Mesothelial cell of epicardium (in vitro differentiated cells): ENCODE measurements around the gene PLA2G4B. TPM values are rescaled to one million over a fixed set of nuclear protein-coding genes. Genes with fewer than 3 reads are reported as not detected.

Experiments
- DNase-seq, 2 experiments: peaks; one replicate each; pipeline ENCODE4 v3.0.0; 2021; ENCODE audit warnings: low spot score in 2 of 2; ENCODE audit not compliant: unreplicated experiment in 2 of 2
- H3K27ac Mint-ChIP-seq: 2 replicates; pipeline ENCODE4 v1.8.0; 2021; ENCODE audit warnings: mixed read lengths
- H3K27me3 Mint-ChIP-seq: 2 replicates; pipeline ENCODE4 v1.8.0; 2021; ENCODE audit warnings: low read depth, mixed read lengths
- H3K36me3 Mint-ChIP-seq: 2 replicates; pipeline ENCODE4 v1.8.0; 2021; ENCODE audit warnings: mixed read lengths
- H3K4me1 Mint-ChIP-seq: 2 replicates; pipeline ENCODE4 v1.8.0; 2021; ENCODE audit warnings: mixed read lengths
- H3K4me3 Mint-ChIP-seq: 2 replicates; pipeline ENCODE4 v1.8.0; 2021; ENCODE audit warnings: mild to moderate bottlenecking, moderate library complexity, mixed read lengths
- H3K9me3 Mint-ChIP-seq: 2 replicates; pipeline ENCODE4 v1.8.0; 2021; ENCODE audit warnings: mixed read lengths
- CTCF ChIP-seq: fragments of 200-600 bp; sonication (generic); IDR thresholded peaks from one replicate; pipeline ENCODE4 v1.5.0; 2021; ENCODE audit warnings: antibody characterized with exemption; ENCODE audit not compliant: unreplicated experiment
- total RNA-seq: library from RNA; stranded (reverse); gene quantifications from 3 replicates; pipeline ENCODE4 v1.2.1, GENCODE V29; 2021

Gene PLA2G4B
- 10.6 to 11.4 TPM (median 11.2 TPM) in 3 replicates for total RNA-seq

GRCh38 chr15:41838400-41838897 lies at the start of gene PLA2G4B:
PLA2G4B (plus strand) TSS chr15:41838847; CDS start chr15:41838914, 67 bp downstream.
- Mint-ChIP-seq H3K27me3 (no peaks in the 10 kb centered on the region), H3K36me3 (peaks cover 6% of the 10 kb centered on the region), H3K9me3 (no peaks in the 10 kb centered on the region), H3K27ac (peak within 1 kb of the TSS; percentile 47), H3K4me1 (peaks cover 40% of the 10 kb centered on the region), H3K4me3 (no peak within 1 kb of the TSS)
- TF ChIP-seq CTCF, result no peak
- no peak for DNase-seq

- Mint-ChIP-seq H3K36me3 (no peaks in the 10 kb centered on the region), H3K27me3 (no peaks in the 10 kb centered on the region), H3K4me3 (no peak overlapping the region), H3K27ac (peak overlapping the region; percentile 1), H3K9me3 (no peaks in the 10 kb centered on the region), H3K4me1 (peaks cover 45% of the 10 kb centered on the region)
- no peak for TF ChIP-seq CTCF
- DNase-seq, result no peak
Observed at GRCh38 chr15:41789236-41789635, 49.4 kb upstream of the PLA2G4B start.

GRCh38 chr15:41789662-41790061 lies 49.0 kb upstream of the PLA2G4B start:
- Mint-ChIP-seq H3K27me3 (no peaks in the 10 kb centered on the region), H3K4me3 (no peak overlapping the region), H3K9me3 (no peaks in the 10 kb centered on the region), H3K4me1 (peaks cover 45% of the 10 kb centered on the region), H3K36me3 (no peaks in the 10 kb centered on the region), H3K27ac (no peak overlapping the region)
- DNase-seq, result no peak
- no peak for TF ChIP-seq CTCF

GRCh38 chr15:41790169-41790568 lies 48.5 kb upstream of the PLA2G4B start:
- H3K27me3 Mint-ChIP-seq, result no peaks in the 10 kb centered on the region
- no peaks in the 10 kb centered on the region for H3K9me3 Mint-ChIP-seq
- H3K36me3 Mint-ChIP-seq, result no peaks in the 10 kb centered on the region
- no peak overlapping the region for H3K27ac Mint-ChIP-seq
- H3K4me3 Mint-ChIP-seq, result no peak overlapping the region
- TF ChIP-seq CTCF, result no peak
- H3K4me1 Mint-ChIP-seq, result peaks cover 46% of the 10 kb centered on the region
- no peak for DNase-seq

- Mint-ChIP-seq H3K9me3 (no peaks in the 10 kb centered on the region), H3K27me3 (no peaks in the 10 kb centered on the region), H3K27ac (peak overlapping the region; percentile 9), H3K36me3 (no peaks in the 10 kb centered on the region), H3K4me3 (no peak overlapping the region), H3K4me1 (peaks cover 49% of the 10 kb centered on the region)
- TF ChIP-seq CTCF, result no peak
- no peak for DNase-seq
Observed at GRCh38 chr15:41790756-41791546, 47.7 kb upstream of the PLA2G4B start.
